Liver (tissue), 9 donors: Measurements from ENCODE around the gene CCL16. TPM values are rescaled to one million over a fixed set of nuclear protein-coding genes. Genes with fewer than 3 reads are reported as not detected.

Experiments
- DNase-seq: peaks from one replicate; pipeline ENCODE4 v3.0.0-alpha.2; 2017; ENCODE audit warnings: low spot score
- H3K27ac ChIP-seq, 2 donors: one replicate each; pipeline ENCODE4 v1.7.0; 2013; ENCODE audit warnings: inconsistent platforms in 2 of 2, low read length in 2 of 2, control low read depth in 1 of 2, low read depth in 1 of 2, mild to moderate bottlenecking in 1 of 2
- H3K27me3 ChIP-seq, 4 donors: one replicate each; pipeline versions ENCODE4 v1.6.1 to v1.7.0; 2013; ENCODE audit warnings: low read length in 3 of 4, inconsistent platforms in 1 of 4, mild to moderate bottlenecking in 1 of 4, moderate library complexity in 1 of 4; ENCODE audit not compliant: control insufficient read depth in 4 of 4, insufficient read depth in 4 of 4
- H3K36me3 ChIP-seq, 4 donors: one replicate each; pipeline versions ENCODE4 v1.6.1 to v1.7.0; 2013; ENCODE audit warnings: low read length in 3 of 4, mild to moderate bottlenecking in 3 of 4, low read depth in 1 of 4, moderate library complexity in 1 of 4; ENCODE audit not compliant: control insufficient read depth in 4 of 4, insufficient read depth in 3 of 4
- H3K4me1 ChIP-seq, 4 donors: one replicate each; pipeline versions ENCODE4 v1.6.1 to v1.7.0; 2013; ENCODE audit warnings: low read length in 3 of 4, mild to moderate bottlenecking in 3 of 4, moderate library complexity in 1 of 4; ENCODE audit not compliant: control insufficient read depth in 4 of 4, insufficient read depth in 4 of 4
- H3K4me3 ChIP-seq, 3 donors: one replicate each; pipeline versions ENCODE4 v1.6.1 to v1.7.0; 2013; ENCODE audit warnings: low read length in 3 of 3, control low read depth in 1 of 3, low read depth in 1 of 3, mild to moderate bottlenecking in 1 of 3
- H3K9ac ChIP-seq, 2 donors: one replicate each; pipeline ENCODE4 v1.7.0; 2013; ENCODE audit warnings: low read length in 2 of 2, mild to moderate bottlenecking in 2 of 2, moderate library complexity in 2 of 2, control low read depth in 1 of 2, low read depth in 1 of 2
- H3K9me3 ChIP-seq, 4 donors: one replicate each; pipeline versions ENCODE4 v1.6.1 to v1.7.0; 2013; ENCODE audit warnings: low read length in 3 of 4; ENCODE audit not compliant: control insufficient read depth in 4 of 4
- EGR1 ChIP-seq, 2 donors: IDR thresholded peaks; 2 replicates each; pipeline ENCODE4 v1.6.1; 2016 to 2018; ENCODE audit warnings: antibody characterized with exemption in 2 of 2, low read depth in 2 of 2
- FOXA1 ChIP-seq: IDR thresholded peaks from 2 replicates; pipeline ENCODE4 v1.6.1; 2016; ENCODE audit warnings: antibody characterized with exemption
- FOXA2 ChIP-seq: IDR thresholded peaks from 2 replicates; pipeline ENCODE4 v1.6.1; 2016; ENCODE audit warnings: antibody characterized with exemption
- GABPA ChIP-seq, 2 donors: IDR thresholded peaks in 1 of 2; conservative IDR thresholded peaks in 1 of 2; 2 replicates each; pipeline ENCODE4 v1.6.1; 2016; ENCODE audit warnings: antibody characterized with exemption in 2 of 2, mild to moderate bottlenecking in 1 of 2, moderate library complexity in 1 of 2
- HNF4A ChIP-seq, 2 donors: conservative IDR thresholded peaks; 2 replicates each; pipeline ENCODE4 v1.6.1; 2016; ENCODE audit warnings: antibody characterized with exemption in 2 of 2, mild to moderate bottlenecking in 2 of 2
- HNF4G ChIP-seq: IDR thresholded peaks from 2 replicates; pipeline ENCODE4 v1.6.1; 2016; ENCODE audit warnings: antibody characterized with exemption
- JUND ChIP-seq, 2 donors: IDR thresholded peaks; 2 replicates each; pipeline ENCODE4 v1.6.1; 2016; ENCODE audit warnings: antibody characterized with exemption in 2 of 2
- NR2F2 ChIP-seq: IDR thresholded peaks from 2 replicates; pipeline ENCODE4 v1.6.1; 2016; ENCODE audit warnings: antibody characterized with exemption
- RAD21 ChIP-seq, 2 donors: IDR thresholded peaks; 2 replicates each; pipeline ENCODE4 v1.6.1; 2016; ENCODE audit warnings: antibody characterized with exemption in 2 of 2, mild to moderate bottlenecking in 2 of 2
- RXRA ChIP-seq, 2 donors: IDR thresholded peaks; 2 replicates each; pipeline ENCODE4 v1.6.1; 2017 to 2018; ENCODE audit warnings: antibody characterized with exemption in 2 of 2, mild to moderate bottlenecking in 1 of 2
- SP1 ChIP-seq: IDR thresholded peaks from 2 replicates; pipeline ENCODE4 v1.6.1; 2018; ENCODE audit warnings: antibody characterized with exemption, mild to moderate bottlenecking
- TAF1 ChIP-seq: conservative IDR thresholded peaks from 2 replicates; pipeline ENCODE4 v1.6.1; 2016; ENCODE audit warnings: antibody characterized with exemption, mild to moderate bottlenecking
- YY1 ChIP-seq: IDR thresholded peaks from 2 replicates; pipeline ENCODE4 v1.6.1; 2016; ENCODE audit warnings: antibody characterized with exemption, mild to moderate bottlenecking
- WGBS: extraction: QIAGEN DNeasy Blood & Tissue Kit; methylation state at CpG from one replicate; pipeline ENCODE4 v1.1.7; 2013; 5-methylcytosine and 5-hydroxymethylcytosine counted together
- polyA plus RNA-seq, 2 donors: library from polyadenylated mRNA; stranded (reverse) in 1 of 2; unstranded in 1 of 2; fragments of 200-250 nt in 1 of 2; fragments of >200 nt in 1 of 2; fragmentation: Nextera tagmentation in 1 of 2; extraction: Ambion mirVana in 1 of 2; gene quantifications; one replicate each; pipeline versions ENCODE4 v1.2.1 to v1.2.3, GENCODE V29; 2013 to 2015
- total RNA-seq, 2 donors: library from RNA; depleted of rRNA; stranded (reverse); fragments of >200 nt; gene quantifications; one replicate each; pipeline ENCODE4 v1.2.3, GENCODE V29; 2014
- TF ChIP-seq, protein P1 (sequence below): IDR thresholded peaks from 2 replicates; pipeline ENCODE4 v1.6.1; 2016; ENCODE audit warnings: antibody characterized with exemption
- TF ChIP-seq, protein P2 (sequence below): IDR thresholded peaks from 2 replicates; pipeline ENCODE4 v1.6.1; 2016; ENCODE audit warnings: antibody characterized with exemption
- TF ChIP-seq, protein P3 (sequence below): fragments of 150-350 bp; IDR thresholded peaks from 2 replicates; pipeline ENCODE4 v1.5.1; 2017; ENCODE audit warnings: improper control_type of control experiment, low read depth, low read length; ENCODE audit not compliant: missing input control
- TF ChIP-seq, protein P4 (sequence below): IDR thresholded peaks from 2 replicates; pipeline ENCODE4 v1.6.1; 2016; ENCODE audit warnings: antibody characterized with exemption
- donor health status: healthy.
- donor health status: healthy.
- donor health status: healthy.
- donor health status: healthy.
- donor health status: healthy.

The CCL16 gene
- total and polyA plus RNA-seq, 4 donors = 0.65 to 22.3 (median 14.9) TPM

DNA sequence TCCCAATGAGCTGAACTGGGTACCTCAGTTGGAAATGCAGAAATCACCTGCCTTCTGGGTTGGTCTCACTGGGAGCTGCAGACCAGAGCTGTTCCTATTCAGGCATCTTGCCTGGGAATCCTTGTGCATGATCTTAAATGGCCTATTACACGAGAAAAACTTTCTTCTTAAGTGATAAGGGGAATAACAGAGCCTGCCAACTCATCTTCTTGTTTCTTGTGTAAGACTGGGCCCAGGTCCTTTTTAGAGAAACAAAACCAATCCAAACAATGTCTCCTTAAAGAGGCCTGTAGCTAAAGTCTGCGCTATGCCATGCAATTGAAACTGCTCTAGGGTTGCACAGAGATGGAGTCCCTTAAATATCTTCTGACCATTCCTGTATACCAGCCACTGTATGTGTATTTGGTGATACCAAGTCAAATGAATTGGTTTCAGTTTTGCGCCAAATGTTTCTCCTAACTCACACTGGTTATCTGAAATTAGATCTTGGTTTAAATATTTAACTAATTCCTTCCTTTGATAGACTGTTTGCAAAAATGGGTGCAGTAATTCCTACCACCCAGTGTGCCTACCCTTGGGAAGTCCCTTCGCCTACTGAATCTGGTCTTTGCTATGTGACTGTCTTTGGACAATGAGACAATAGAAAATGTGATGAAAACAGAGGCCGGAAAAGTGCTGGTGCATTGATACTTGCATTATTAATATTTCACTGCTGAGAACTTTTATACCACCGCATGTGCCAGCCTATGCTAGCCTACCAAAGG lies 43.0 kb upstream of the CCL16 start:
- Histone ChIP-seq H3K4me1 (no peaks in the 10 kb centered on the region), H3K4me3 (no peak overlapping the region), H3K36me3 (no peaks in the 10 kb centered on the region), H3K27ac (no peak overlapping the region), H3K9me3 (no peaks in the 10 kb centered on the region), H3K9ac (no peak overlapping the region), H3K27me3 (no peaks in the 10 kb centered on the region)
- WGBS = 93% methylated on average over 6 of the region's 6 CpGs
- no peak for DNase-seq
- TF ChIP-seq SP1 (no peak), FOXA2 (no peak), YY1 (no peak), RAD21 (IDR thresholded peaks at IDR 0.05) (no peak), HNF4A (conservative IDR thresholded peaks at IDR 0.05) (no peak), FOXA1 (no peak), NR2F2 (no peak), JUND (IDR thresholded peaks at IDR 0.05) (no peak)
- TF ChIP-seq, protein P1, sequence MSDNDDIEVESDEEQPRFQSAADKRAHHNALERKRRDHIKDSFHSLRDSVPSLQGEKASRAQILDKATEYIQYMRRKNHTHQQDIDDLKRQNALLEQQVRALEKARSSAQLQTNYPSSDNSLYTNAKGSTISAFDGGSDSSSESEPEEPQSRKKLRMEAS = no peak
- TF ChIP-seq, protein P2, sequence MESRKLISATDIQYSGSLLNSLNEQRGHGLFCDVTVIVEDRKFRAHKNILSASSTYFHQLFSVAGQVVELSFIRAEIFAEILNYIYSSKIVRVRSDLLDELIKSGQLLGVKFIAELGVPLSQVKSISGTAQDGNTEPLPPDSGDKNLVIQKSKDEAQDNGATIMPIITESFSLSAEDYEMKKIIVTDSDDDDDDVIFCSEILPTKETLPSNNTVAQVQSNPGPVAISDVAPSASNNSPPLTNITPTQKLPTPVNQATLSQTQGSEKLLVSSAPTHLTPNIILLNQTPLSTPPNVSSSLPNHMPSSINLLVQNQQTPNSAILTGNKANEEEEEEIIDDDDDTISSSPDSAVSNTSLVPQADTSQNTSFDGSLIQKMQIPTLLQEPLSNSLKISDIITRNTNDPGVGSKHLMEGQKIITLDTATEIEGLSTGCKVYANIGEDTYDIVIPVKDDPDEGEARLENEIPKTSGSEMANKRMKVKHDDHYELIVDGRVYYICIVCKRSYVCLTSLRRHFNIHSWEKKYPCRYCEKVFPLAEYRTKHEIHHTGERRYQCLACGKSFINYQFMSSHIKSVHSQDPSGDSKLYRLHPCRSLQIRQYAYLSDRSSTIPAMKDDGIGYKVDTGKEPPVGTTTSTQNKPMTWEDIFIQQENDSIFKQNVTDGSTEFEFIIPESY = no peak
- TF ChIP-seq, protein P3, sequence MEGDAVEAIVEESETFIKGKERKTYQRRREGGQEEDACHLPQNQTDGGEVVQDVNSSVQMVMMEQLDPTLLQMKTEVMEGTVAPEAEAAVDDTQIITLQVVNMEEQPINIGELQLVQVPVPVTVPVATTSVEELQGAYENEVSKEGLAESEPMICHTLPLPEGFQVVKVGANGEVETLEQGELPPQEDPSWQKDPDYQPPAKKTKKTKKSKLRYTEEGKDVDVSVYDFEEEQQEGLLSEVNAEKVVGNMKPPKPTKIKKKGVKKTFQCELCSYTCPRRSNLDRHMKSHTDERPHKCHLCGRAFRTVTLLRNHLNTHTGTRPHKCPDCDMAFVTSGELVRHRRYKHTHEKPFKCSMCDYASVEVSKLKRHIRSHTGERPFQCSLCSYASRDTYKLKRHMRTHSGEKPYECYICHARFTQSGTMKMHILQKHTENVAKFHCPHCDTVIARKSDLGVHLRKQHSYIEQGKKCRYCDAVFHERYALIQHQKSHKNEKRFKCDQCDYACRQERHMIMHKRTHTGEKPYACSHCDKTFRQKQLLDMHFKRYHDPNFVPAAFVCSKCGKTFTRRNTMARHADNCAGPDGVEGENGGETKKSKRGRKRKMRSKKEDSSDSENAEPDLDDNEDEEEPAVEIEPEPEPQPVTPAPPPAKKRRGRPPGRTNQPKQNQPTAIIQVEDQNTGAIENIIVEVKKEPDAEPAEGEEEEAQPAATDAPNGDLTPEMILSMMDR = no peak
- TF ChIP-seq, protein P4, sequence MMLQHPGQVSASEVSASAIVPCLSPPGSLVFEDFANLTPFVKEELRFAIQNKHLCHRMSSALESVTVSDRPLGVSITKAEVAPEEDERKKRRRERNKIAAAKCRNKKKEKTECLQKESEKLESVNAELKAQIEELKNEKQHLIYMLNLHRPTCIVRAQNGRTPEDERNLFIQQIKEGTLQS = no peak

DNA sequence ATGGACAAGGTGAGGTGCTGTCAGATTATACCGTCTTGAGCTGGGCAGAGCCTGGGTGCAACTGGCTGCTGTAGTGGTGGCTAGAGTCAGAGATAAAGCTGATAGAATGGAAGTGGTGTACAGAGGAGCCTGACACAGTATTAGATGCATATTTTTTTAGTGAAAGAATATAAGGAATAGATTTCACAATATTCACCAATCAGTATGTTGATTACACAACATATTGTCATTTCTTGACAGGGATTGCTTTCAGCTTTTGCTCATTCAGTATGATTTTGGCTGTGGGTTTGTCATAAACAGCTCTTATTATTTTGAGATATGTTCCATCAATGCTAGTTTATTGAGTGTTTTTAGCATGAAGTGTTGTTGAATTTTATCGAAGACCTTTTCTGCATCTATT lies 38.1 kb upstream of the CCL16 start:
- Histone ChIP-seq H3K36me3 (no peaks in the 10 kb centered on the region), H3K4me3 (no peak overlapping the region), H3K9me3 (no peaks in the 10 kb centered on the region), H3K9ac (no peak overlapping the region), H3K27ac (no peak overlapping the region), H3K4me1 (peaks cover 0 to 2% (median 0%) of the 10 kb centered on the region in 4 donors), H3K27me3 (no peaks in the 10 kb centered on the region)
- TF ChIP-seq, protein P4 = no peak
- TF ChIP-seq JUND (IDR thresholded peaks at IDR 0.05) = no peak
- TF ChIP-seq, protein P3 = no peak
- TF ChIP-seq GABPA (IDR thresholded peaks at IDR 0.05 in 1 of 2, conservative IDR thresholded peaks at IDR 0.05 in 1 of 2) = no peak
- no peak for TF ChIP-seq RXRA (IDR thresholded peaks at IDR 0.05)
- TF ChIP-seq, protein P1 = no peak
- TF ChIP-seq HNF4G = no peak
- TF ChIP-seq, protein P2 = no peak
- TF ChIP-seq TAF1 = no peak
- no peak for TF ChIP-seq FOXA1
- TF ChIP-seq FOXA2 = no peak
- TF ChIP-seq EGR1 (IDR thresholded peaks at IDR 0.05; ENCODE audit: low read depth in 2 of 2) = no peak
- no peak for TF ChIP-seq SP1
- WGBS = 96% methylated on average over 2 of the region's 2 CpGs
- no peak for DNase-seq
